ELF-1 (cell line): Measurements from ENCODE around the gene PLEKHG2.

Experiments
- DNase-seq: peaks from one replicate; pipeline ENCODE4 v3.0.0-alpha.2; 2016; ENCODE audit warnings: low read depth, low spot score

PLEKHG2 gene

DNA sequence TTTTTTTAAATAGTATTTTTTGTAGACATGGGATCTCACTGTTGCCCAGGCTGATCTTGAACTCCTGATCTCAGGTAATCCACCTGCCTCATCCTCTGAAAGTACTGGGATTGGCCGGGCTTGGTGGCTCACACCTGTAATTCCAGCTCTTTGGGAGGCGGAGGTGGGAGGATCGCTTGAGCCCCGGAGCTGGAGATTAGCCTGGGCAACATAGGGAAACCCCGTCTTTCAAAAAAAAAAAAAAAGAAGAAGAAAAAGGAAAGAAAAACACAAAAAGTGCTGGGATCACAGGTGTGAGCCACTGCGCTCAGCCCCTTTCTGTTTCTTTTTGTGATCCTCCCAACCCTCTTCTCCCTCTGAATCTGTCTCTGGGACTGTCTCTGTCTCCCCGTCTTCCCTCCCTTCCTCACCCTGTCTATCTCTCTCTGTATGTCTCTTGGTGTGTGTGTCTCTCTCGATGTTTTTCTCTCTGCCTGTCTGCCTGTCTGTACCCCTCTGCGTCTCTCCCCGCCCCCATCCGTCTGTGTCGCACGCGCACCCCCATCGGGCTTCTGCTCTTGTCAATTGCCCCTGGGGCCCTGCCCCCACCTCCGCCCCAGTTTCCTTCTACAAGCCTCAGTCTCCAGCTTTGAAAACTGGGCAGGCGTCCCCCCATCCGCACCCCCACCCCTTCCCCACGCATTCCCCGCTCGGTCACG lies 6.4 kb upstream of the PLEKHG2 start:
- DNase-seq, result no peak

DNA sequence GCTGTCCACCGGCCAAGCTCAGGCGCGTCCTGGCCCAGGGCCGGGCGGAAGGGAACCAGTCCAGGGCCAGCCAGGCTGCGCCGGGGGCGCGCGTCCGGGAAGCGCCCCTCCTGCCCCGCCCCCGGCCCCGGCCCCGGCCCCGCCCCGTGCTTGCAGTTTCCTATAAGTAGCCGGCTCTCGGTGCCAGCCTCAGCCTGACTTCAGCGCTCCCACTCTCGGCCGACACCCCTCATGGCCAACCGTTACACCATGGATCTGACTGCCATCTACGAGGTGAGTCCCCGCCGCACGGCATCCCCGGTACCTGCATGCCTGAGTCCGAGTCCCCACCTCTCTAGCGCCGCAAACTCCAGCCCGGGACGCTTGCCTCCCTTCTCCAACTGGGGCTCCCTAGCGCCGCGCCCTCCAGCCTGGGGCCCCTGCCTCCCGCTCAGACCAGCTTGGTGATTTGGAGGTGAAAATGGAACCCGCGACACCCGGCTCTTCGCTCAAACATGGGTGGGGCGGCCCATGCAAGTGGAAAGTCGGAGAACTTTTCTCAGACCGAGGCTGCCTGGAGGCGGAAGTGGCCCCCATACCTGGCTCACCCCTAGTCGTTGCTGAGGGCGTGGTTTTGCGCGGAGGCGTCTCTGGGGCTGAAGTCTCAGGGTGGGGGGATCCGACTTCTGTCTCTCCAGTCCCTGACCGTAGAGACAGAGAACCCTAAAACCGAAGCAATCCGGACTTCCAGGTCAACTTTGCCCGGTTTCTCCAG lies 5.6 kb upstream of the PLEKHG2 start, which contains the start of gene ZFP36:
TSS of gene ZFP36 (plus strand) at position 192 of the 754 bp plus-strand sequence. CDS start at position 250, 58 bp downstream.
- peak; percentile 70 for DNase-seq

DNA sequence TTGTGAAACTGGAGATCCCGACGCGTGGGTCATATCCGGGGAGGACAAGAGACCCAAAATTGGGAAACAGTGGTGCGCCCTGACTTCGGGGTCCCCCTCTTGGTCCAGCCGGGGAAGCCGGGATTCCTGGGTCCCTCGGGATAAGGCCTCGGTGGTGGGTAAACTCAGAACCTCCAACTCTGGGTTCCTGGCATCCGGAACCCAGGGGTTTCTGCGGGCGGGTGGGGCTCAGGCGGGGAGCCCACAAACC lies 5.1 kb upstream of the PLEKHG2 start:
- DNase-seq, result no peak

DNA sequence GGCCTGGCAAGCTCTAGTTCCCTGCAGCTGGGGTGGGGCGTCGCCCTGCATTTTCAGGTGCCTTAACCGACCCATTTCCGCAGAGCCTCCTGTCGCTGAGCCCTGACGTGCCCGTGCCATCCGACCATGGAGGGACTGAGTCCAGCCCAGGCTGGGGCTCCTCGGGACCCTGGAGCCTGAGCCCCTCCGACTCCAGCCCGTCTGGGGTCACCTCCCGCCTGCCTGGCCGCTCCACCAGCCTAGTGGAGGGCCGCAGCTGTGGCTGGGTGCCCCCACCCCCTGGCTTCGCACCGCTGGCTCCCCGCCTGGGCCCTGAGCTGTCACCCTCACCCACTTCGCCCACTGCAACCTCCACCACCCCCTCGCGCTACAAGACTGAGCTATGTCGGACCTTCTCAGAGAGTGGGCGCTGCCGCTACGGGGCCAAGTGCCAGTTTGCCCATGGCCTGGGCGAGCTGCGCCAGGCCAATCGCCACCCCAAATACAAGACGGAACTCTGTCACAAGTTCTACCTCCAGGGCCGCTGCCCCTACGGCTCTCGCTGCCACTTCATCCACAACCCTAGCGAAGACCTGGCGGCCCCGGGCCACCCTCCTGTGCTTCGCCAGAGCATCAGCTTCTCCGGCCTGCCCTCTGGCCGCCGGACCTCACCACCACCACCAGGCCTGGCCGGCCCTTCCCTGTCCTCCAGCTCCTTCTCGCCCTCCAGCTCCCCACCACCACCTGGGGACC lies 4.6 kb upstream of the PLEKHG2 start:
- no peak for DNase-seq

DNA sequence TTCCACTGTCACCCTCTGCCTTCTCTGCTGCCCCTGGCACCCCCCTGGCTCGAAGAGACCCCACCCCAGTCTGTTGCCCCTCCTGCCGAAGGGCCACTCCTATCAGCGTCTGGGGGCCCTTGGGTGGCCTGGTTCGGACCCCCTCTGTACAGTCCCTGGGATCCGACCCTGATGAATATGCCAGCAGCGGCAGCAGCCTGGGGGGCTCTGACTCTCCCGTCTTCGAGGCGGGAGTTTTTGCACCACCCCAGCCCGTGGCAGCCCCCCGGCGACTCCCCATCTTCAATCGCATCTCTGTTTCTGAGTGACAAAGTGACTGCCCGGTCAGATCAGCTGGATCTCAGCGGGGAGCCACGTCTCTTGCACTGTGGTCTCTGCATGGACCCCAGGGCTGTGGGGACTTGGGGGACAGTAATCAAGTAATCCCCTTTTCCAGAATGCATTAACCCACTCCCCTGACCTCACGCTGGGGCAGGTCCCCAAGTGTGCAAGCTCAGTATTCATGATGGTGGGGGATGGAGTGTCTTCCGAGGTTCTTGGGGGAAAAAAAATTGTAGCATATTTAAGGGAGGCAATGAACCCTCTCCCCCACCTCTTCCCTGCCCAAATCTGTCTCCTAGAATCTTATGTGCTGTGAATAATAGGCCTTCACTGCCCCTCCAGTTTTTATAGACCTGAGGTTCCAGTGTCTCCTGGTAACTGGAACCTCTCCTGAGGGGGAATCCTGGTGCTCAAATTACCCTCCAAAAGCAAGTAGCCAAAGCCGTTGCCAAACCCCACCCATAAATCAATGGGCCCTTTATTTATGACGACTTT lies 3.9 kb upstream of the PLEKHG2 start:
- DNase-seq, result no peak

DNA sequence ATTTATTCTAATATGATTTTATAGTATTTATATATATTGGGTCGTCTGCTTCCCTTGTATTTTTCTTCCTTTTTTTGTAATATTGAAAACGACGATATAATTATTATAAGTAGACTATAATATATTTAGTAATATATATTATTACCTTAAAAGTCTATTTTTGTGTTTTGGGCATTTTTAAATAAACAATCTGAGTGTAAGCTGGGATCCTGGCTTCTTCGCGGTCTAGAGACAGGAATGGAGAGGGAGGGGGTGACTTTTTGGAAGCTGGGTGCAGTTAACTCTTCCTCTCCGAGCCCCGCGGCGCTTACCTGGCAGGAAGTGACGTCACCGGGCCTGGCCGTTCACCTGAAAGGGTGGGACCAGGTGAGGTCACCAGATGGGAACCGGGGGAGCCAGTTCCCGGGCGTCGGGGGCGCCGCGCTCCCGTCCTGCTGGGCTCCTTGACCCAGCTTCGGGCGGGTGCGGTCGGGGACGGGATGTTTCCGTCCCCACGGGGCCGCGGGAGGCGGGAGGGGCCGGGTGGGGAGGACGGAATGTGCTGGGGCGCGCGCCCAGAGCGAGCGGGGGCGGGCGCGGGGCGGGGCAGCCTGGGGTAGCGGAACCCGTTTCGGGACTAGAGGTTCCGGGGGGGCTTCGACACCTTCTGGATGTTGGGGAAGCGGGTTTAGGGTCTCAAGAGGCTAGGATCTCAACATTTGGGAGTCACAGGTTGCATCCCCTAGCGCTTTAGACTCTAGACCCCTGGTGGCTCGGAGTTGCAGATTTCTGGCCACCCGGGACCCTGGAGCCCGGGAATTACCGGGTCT lies 3.1 kb upstream of the PLEKHG2 start:
- peak; percentile 87 for DNase-seq

DNA sequence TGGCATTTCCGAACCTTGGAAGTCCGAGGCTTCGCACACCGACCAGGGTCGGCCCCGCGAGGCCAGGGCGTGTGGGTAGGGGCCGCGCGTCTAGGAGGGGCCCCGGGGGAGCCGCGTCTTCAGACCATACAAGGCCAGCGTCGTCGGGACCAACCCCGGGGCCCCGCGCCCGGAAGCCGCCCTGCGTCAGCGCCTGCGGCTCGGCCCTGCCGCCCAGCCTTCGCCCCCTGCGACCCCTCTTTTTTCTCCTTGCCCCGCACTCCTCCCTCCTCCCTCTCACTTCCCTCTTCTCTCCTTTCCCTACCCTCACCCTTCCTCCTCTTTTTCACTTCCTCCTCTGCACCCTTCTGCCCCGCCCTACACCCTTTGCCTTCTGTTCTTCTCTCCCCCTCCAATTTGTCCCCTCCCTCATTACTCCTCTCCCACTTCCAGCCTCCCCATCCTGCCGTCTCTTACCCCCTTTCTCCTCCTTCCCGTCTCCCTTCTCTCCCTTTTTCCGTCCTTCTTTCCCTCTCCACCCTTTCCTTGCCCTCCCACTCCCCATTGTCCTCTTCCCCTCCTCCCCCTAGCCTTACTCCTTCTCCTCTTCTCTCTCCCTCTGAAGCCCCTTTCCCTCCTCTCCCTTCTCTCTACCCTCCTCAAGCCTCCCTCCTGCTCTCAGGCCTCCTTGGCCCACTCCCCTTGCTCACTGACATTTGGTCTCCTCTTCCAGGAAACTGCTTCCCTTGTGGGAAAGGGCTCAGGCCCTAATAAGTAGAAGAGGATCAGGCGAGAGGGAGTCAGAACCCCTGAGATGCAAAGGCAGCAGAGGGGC lies 2.2 kb upstream of the PLEKHG2 start:
- DNase-seq, result peak; percentile 67

DNA sequence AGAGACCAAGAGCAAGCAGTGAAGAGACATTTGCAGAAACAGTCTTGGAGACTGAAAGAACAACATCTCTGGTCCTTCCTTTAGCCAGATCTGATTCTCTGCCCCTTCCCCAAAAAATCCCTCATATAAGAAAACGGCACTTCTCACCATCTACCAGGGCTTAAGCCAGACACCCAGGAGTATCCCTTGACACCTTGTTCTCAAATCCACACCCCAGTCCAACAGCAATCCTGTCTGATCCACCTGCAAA lies 1.7 kb upstream of the PLEKHG2 start:
- no peak for DNase-seq

DNA sequence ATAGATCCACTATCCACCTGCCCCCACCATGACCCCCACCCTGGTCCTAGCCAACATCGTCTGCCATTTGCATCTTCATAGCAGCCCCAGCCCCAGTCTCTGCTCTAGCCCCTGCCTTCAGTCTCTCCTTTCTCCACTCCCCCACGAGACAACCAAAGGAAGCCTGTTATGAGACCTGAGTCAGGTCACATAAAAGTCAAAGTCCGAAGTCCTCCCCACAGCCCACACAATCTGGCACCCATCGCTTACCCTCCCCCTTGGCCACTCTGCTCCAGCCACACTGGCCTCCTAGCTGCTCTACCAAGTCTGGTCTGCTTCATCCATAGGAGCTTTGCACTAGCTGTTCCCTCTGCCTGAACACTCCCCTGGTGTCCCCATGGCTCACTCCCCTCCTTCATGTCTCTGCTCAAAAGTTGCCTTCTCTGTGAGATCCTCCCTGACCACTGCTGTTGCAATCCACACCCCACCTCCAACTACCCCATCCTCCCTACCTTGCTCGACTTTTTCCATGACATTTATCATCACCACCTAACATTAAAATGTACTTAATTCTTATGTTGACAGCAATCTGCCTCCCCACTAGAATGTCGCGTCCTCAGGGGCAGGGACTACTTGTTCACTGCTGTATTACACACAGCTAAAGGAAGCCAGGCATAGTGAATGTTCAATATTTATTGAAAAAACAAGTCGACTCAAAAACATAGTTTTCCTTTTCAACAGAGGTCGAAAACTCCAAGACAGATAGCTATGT lies 1.2 kb upstream of the PLEKHG2 start:
- DNase-seq, result peak; percentile 29

DNA sequence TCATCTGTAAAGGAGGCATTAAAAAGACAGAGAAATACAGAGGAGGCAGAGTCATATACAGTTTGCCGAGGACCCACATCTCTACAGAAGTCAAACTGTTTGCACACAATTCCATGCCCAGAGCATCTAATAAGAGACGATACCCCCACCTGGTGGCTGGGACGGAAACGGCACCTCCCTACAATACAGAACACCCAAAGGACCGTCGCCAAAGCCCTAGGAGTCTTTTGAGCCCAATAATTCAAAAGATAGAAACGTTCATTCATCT lies 703 bp upstream of the PLEKHG2 start:
- no peak for DNase-seq

DNA sequence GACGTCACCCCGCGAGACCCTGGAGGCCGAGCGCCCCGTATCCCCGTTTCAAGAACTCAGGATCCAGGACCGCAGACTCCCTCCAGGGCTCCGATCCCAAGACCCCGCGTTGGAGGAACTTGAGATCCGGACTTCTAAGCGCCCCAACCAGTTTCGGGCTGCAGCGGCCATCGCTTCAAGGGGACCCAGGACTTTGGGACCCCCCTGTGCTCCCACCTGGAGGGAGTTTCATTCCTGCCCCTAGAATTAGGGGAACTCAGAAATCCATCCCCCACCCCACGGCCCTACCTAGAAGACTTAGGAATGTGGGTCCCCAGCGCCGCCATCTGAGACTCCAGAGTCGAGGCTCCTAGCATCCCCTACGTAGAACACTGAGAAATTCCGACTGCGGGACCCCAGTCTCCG lies 400 bp downstream of the PLEKHG2 start:
- DNase-seq, result no peak

DNA sequence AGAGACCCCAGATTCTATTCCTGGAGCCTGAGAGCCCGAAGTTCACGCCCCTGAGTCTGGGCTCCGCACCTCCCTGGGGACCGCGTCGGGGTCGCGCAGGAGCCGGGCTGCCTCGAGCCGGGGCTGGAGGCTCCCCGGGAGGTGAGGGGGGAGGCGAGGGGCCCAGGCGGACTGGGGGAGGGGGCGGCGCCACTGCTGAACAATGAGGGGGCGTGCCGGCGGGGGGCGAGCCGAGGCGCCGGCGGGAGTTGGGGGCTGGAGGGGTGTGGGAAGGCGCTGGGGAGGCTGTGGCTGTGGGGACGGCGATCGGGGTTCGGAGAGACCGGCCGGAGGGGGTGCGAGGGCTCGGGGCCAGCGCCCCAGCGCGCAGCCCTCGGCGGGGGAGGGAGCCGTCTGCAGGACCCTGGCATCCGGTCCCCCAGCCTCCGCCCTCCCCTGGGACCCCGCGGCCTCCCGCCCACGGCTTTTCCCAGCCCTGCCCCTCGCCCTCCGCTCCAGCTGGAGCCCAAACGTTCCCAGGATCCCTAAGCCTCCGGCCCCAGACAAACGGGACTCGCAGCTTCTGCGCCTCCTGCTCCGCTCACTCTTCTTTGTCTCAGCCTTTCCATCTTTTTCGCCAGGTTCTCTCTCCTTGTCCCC lies 922 bp downstream of the PLEKHG2 start:
- DNase-seq, result no peak

DNA sequence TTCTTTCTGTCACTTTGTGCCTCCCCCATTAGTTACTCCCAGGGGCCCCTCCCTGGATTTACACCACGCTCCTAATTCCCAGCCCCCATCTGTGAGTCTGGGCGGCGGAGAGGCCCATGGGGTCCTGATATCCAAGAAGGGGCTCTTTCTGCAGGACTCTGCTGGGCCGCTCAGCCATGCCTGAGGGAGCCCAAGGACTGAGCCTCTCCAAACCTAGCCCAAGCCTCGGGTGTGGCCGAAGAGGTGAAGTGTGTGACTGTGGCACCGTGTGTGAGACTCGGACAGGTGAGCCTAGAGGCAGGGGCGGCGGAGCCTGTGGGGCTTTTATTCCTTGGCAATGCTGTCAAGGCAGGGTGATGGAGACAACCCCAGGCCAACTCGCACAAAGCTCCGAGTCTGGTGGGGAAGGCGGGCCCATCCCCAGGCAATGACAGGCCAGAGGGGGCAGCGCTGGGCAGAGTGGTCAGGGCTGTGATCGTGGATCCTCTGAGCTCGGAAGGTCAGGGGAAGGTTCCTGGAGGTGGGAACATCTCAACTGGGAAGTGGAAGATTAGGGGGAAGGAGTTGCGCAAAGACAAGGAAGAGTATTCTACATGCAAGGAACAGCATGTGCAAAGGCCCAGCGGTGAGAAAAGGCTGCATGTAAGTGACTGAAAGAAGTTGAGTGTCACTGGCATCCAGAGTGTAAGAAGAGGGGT lies 1.6 kb downstream of the PLEKHG2 start:
- no peak for DNase-seq

DNA sequence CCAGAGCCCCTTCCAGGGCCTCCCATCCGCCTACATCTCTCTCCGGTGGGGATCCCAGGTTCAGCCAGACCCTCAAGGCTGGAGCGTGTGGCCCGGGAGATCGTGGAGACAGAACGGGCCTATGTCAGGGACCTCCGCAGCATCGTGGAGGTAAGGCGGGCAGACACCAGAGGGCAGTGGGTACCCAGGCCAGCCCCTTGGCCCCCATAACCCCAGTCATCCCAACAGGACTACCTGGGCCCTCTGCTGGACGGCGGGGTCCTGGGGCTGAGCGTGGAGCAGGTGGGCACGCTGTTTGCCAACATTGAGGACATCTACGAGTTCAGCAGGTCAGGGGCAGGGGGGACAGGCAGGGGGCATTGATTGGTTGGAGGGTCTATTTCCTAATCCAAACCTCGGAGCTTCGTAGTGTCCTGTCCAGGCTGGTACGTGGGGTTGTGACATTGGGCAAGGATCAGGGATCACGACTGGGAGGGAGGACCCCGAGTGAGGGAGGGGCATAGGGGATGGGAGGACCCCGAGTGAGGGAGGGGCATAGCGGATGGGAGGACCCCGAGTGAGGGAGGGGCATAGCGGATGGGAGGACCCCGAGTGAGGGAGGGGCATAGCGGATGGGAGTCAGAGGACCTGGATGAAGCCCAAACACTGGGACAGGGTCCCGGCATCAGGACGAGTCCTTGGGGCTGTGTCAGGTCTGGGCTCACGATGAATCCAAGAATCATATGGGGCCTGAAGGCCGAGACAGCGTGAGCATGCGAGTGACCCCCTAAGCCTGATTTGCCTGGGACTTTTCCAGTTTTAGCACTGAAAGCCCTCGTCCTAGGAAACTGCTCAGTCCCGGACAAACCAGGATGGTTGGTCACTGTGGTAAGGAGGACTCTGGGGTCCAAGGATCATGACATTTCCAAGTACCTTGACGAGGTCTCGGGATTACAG lies 2.9 kb downstream of the PLEKHG2 start:
- no peak for DNase-seq

DNA sequence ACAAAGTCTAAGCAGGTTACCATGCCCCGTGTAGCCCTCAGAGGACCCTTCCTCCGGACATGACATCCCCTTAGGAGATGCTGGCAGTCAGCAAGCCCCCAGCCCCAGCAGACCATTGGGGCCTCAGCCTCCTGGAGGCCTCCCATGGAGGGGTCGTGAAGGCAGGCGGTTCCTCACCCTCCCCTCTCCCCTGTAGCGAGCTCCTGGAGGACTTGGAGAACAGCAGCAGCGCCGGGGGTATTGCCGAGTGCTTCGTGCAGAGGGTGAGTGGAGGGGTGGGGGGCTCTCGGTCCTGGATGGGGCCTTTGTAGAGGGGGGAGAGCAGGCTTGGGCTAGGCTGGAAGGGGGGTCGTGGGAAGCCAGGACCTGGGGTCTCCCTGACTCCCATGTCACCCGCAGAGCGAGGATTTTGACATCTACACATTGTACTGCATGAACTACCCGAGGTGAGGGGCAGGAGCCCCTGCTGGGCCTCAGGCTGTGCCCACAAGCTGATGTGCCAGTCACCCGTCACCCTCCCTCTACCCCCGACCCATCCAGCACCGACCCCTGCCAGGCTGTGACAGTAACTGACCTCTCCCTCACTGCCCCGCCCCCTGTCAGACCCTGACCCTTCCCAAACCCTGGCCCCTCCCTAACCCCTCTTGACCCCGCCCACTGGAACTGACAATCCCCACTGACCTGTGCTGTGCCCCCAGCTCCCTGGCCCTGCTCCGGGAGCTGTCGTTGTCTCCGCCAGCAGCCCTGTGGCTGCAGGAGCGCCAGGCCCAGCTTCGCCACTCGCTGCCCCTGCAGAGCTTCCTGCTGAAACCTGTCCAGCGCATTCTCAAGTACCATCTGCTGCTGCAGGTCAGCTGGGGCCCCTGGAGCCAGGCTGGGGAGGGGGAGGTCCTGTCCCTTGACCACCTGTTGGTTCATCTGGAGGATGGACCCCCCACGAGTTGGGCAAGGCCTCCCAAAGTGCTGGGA lies 4.0 kb downstream of the PLEKHG2 start:
- no peak for DNase-seq

DNA sequence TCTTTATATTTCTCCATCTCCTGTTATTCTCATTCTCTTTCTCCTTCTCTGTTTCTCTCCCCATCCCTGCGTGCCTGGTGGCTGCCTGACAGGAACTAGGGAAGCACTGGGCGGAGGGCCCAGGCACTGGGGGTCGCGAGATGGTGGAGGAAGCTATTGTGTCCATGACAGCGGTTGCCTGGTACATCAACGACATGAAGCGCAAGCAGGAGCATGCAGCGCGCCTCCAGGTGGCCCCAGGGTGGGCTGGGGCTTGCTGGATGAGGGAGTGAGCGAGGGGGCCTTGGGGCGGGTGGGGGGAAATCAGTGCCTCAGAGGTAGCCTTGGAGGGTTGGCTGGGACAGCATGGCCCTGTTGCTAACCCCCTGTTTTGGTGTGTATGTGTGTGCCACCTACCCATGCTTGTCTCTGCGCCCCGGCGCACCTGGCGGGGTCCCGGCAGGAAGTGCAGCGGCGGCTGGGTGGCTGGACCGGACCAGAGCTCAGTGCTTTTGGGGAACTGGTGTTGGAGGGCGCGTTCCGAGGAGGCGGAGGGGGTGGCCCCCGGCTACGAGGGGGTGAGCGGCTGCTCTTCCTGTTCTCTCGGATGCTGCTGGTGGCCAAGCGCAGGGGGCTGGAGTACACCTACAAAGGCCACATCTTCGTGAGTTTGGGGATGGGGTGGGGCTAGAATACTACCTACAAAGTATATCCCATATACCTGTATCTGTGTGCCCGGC lies 5.2 kb downstream of the PLEKHG2 start:
- no peak for DNase-seq
